HCT116 (cell line): ENCODE data around the gene AGAP1.

ENCODE experiments used
- CTCF ChIP-seq, 3 experiments: fragments of 200-600 bp in 1 of 3; sonication (generic) in 1 of 3; IDR thresholded peaks in 2 of 3; conservative IDR thresholded peaks in 1 of 3; 2 replicates each; pipeline ENCODE4 v1.5.1; 2012 to 2017; ENCODE audit warnings: low read depth in 2 of 3, low read length in 2 of 3, antibody characterized with exemption in 1 of 3, borderline replicate concordance in 1 of 3, control low read depth in 1 of 3, mild to moderate bottlenecking in 1 of 3, mixed read lengths in 1 of 3, mixed run types in 1 of 3, moderate library complexity in 1 of 3; ENCODE audit not compliant: insufficient read depth in 1 of 3
- ELF1 ChIP-seq: IDR thresholded peaks from 2 replicates; pipeline ENCODE4 v1.6.1; 2012; ENCODE audit warnings: low read depth, borderline replicate concordance
- EZH2 ChIP-seq: fragments of 200-600 bp; sonication (generic); IDR thresholded peaks from 2 replicates; pipeline ENCODE4 v1.6.1; 2017; ENCODE audit warnings: antibody characterized with exemption, mixed run types
- EZH2phosphoT487 ChIP-seq: fragments of 200-600 bp; IDR thresholded peaks from 2 replicates; pipeline ENCODE4 v1.6.1; 2018; ENCODE audit warnings: antibody characterized with exemption, borderline replicate concordance
- SRF ChIP-seq: IDR thresholded peaks from 2 replicates; pipeline ENCODE4 v1.6.1; 2012; ENCODE audit warnings: low read depth
- YY1 ChIP-seq: IDR thresholded peaks from 2 replicates; pipeline ENCODE4 v1.6.1; 2011; ENCODE audit warnings: low read length, low read depth, moderate library complexity, mild to moderate bottlenecking; ENCODE audit not compliant: insufficient replicate concordance; ENCODE audit errors: extremely low read depth
- ZNF274 ChIP-seq: fragments of 200-500 bp; sonication (Bioruptor generic); IDR thresholded peaks from 2 replicates; pipeline ENCODE4 v1.6.1; 2014; ENCODE audit warnings: mild to moderate bottlenecking, low read depth, low read length, inconsistent platforms

DNA sequence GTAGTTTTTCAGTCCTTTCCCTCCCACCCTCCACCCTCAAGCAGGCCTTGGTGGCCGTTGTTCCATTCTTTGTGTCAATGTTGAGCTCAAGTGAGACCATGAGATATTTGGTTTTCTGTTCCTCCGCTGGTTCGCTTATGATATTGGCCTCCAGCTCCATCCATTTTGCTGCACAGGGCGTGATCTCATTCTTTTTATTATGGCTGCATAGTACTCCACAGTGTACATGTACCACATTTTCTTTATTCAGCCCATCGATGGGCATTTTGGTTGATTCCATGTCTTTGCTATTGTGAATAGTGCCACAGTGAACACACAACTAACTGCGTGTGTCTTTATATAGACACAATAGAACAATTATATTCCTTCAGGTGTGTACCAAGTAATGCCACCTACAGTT, 14.1 kb downstream of the AGAP1 start:
- no peak for TF ChIP-seq CTCF (IDR thresholded peaks at IDR 0.05 in 2 of 3, conservative IDR thresholded peaks at IDR 0.05 in 1 of 3; ENCODE audit: borderline replicate concordance in 1 of 3, insufficient read depth in 1 of 3, low read depth in 2 of 3, low read length in 2 of 3)
- no peak for TF ChIP-seq ELF1
- no peak for TF ChIP-seq EZH2
- TF ChIP-seq EZH2phosphoT487 = no peak
- no peak for TF ChIP-seq YY1
- TF ChIP-seq ZNF274 = no peak
- no peak for TF ChIP-seq SRF
